HEK293T (cell line): ENCODE data around the gene PRC1.
"Not testable (repeated sequence)": the region's sequence is repeated elsewhere in the genome, so short reads cannot be mapped to it uniquely, and the experiment has no call there.

Experiments
- CTCF ChIA-PET: fragments of 350-600 bp; formaldehyde crosslinking; extraction: SDS; loops from one replicate; lab custom pipeline; 2021; ENCODE audit warnings: antibody characterized with exemption, inconsistent platforms; lab: Yijun Ruan, JAX
- POLR2A ChIA-PET: fragments of 350-600 bp; formaldehyde crosslinking; extraction: SDS; loops from one replicate; lab custom pipeline; 2020; ENCODE audit warnings: antibody characterized with exemption, inconsistent platforms; lab: Yijun Ruan, JAX
- DNase-seq: peaks from one replicate; pipeline ENCODE4 v3.0.0; 2012; ENCODE audit warnings: mixed read lengths; ENCODE audit errors: extremely low spot score
- ARNT ChIP-seq: fragments of 450-650 bp; IDR thresholded peaks from 2 replicates; pipeline ENCODE4 v1.6.1; 2017; ENCODE audit warnings: mild to moderate bottlenecking
- BHLHE40 ChIP-seq: fragments of 450-650 bp; IDR thresholded peaks from 2 replicates; pipeline ENCODE4 v1.6.1; 2016; ENCODE audit warnings: mild to moderate bottlenecking, moderate library complexity, borderline replicate concordance
- CTBP1 ChIP-seq: fragments of 450-650 bp; IDR thresholded peaks from 2 replicates; pipeline ENCODE4 v1.6.1; 2016; ENCODE audit warnings: borderline replicate concordance
- ELF4 ChIP-seq: fragments of 450-650 bp; IDR thresholded peaks from 2 replicates; pipeline ENCODE4 v1.6.1; 2017; ENCODE audit warnings: antibody characterized with exemption
- FOXA1 ChIP-seq: fragments of 450-650 bp; IDR thresholded peaks from 2 replicates; pipeline ENCODE4 v1.6.1; 2016; ENCODE audit warnings: mild to moderate bottlenecking
- FOXK2 ChIP-seq: fragments of 450-650 bp; IDR thresholded peaks from 2 replicates; pipeline ENCODE4 v1.6.1; 2016; ENCODE audit warnings: mild to moderate bottlenecking
- FOXM1 ChIP-seq: fragments of 450-650 bp; IDR thresholded peaks from 2 replicates; pipeline ENCODE4 v1.6.1; 2017; ENCODE audit warnings: mild to moderate bottlenecking, borderline replicate concordance
- HDGF ChIP-seq: fragments of 450-650 bp; IDR thresholded peaks from 2 replicates; pipeline ENCODE4 v1.6.1; 2017; ENCODE audit warnings: antibody characterized with exemption, borderline replicate concordance
- L3MBTL2 ChIP-seq: fragments of 450-650 bp; conservative IDR thresholded peaks from 2 replicates; pipeline ENCODE4 v1.6.1; 2016; ENCODE audit warnings: mild to moderate bottlenecking
- LEF1 ChIP-seq: fragments of 450-650 bp; IDR thresholded peaks from 2 replicates; pipeline ENCODE4 v1.6.1; 2017; ENCODE audit warnings: mild to moderate bottlenecking, borderline replicate concordance
- NFRKB ChIP-seq: fragments of 450-650 bp; IDR thresholded peaks from 2 replicates; pipeline ENCODE4 v1.6.1; 2016; ENCODE audit warnings: mild to moderate bottlenecking, moderate library complexity
- SP1 ChIP-seq: fragments of 450-650 bp; IDR thresholded peaks from 2 replicates; pipeline ENCODE4 v1.6.1; 2017
- SUZ12 ChIP-seq: fragments of 450-650 bp; IDR thresholded peaks from 2 replicates; pipeline ENCODE4 v1.6.1; 2016; ENCODE audit warnings: mild to moderate bottlenecking
- TARDBP ChIP-seq: fragments of 450-650 bp; IDR thresholded peaks from 2 replicates; pipeline ENCODE4 v1.6.1; 2016
- ZNF384 ChIP-seq: fragments of 450-650 bp; IDR thresholded peaks from 2 replicates; pipeline ENCODE4 v1.6.1; 2016
- TF ChIP-seq, protein P1 (sequence below): fragments of 450-650 bp; IDR thresholded peaks from 2 replicates; pipeline ENCODE4 v1.6.1; 2016

PRC1 gene

DNA sequence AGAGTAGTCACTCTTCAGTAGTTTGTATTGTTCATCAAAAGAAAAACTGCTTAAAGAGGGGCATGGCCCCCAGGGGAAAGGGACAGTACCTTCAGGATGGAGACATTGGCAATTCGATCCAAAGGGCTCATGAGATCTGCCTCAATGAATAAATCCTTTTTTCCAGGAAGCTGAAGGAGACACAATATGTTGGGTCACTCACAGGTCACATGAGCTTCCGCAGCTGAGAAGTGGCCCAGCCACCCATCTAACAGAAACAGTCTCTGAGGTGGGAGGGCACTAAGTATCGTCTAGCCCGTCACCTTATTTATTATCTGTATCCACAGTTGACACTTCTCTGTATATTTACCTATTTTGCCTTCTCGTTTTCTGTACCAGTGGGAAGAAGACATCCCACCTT is 23.4 kb upstream of the PRC1 start:
- no peak for DNase-seq
- ChIA-PET CTCF (interaction anchor here (0.6 kb wide), 2 partner anchors 62 to 1840 kb away, joined by 3 read pairs; no protein-coding TSS in a partner anchor), POLR2A (interaction anchor here (0.6 kb wide), 1 partner anchor 49 kb away, joined by 4 read pairs; no protein-coding TSS in a partner anchor)
- no peak for TF ChIP-seq ZNF384
- TF ChIP-seq BHLHE40 = no peak
- TF ChIP-seq FOXM1 = no peak
- no peak for TF ChIP-seq SP1
- TF ChIP-seq TARDBP = no peak
- TF ChIP-seq LEF1 = no peak
- no peak for TF ChIP-seq FOXA1
- TF ChIP-seq SUZ12 = no peak
- TF ChIP-seq FOXK2 = no peak
- no peak for TF ChIP-seq NFRKB
- TF ChIP-seq, protein P1, sequence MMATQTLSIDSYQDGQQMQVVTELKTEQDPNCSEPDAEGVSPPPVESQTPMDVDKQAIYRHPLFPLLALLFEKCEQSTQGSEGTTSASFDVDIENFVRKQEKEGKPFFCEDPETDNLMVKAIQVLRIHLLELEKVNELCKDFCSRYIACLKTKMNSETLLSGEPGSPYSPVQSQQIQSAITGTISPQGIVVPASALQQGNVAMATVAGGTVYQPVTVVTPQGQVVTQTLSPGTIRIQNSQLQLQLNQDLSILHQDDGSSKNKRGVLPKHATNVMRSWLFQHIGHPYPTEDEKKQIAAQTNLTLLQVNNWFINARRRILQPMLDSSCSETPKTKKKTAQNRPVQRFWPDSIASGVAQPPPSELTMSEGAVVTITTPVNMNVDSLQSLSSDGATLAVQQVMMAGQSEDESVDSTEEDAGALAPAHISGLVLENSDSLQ = no peak
- no peak for TF ChIP-seq L3MBTL2
- no peak for TF ChIP-seq ELF4
- TF ChIP-seq ARNT = no peak
- no peak for TF ChIP-seq HDGF
- no peak for TF ChIP-seq CTBP1

DNA sequence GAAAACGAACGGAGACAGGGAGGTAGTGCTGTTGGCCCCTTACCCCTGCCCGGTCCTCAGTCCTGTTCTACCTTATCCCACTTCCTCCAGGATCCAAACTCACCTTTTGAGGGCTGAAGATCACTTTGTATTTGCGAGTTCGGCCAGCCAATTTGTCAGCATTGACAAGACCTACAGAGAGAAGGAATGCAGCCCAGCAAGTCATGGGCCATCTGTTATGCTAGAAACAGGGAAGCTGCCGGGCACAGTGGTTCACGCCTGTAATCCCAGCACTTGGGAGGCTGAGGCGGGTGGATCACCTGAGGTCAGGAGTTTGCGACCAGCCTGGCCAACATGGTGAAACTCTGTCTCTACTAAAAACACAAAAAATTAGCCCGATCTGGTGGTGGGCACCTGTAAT is 19.4 kb upstream of the PRC1 start:
- DNase-seq, CTCF ChIA-PET: not testable (repeated sequence)
- POLR2A ChIA-PET = interaction anchor here (1.6 to 3.5 kb wide), 3 partner anchors 8 to 19 kb away, joined by 4 to 13 read pairs (median 9); partner anchors contain the start of genes PRC1 and VPS33B

- CTCF ChIA-PET = no interaction called here
- DNase-seq = no peak
- TF ChIP-seq, protein P1 = no peak
- TF ChIP-seq ZNF384 (no peak), LEF1 (no peak), CTBP1 (no peak), ARNT (no peak), ELF4 (no peak), SP1 (no peak), NFRKB (no peak), BHLHE40 (no peak), TARDBP (no peak), FOXK2 (no peak), HDGF (no peak)
- POLR2A ChIA-PET = interaction anchor here (1.2 kb wide), 1 partner anchor 15 kb away, joined by 4 read pairs; the partner anchor contains the start of gene VPS33B
Measured at GRCh38 chr15:91007266-91007665, 12.9 kb upstream of the PRC1 start.

DNA sequence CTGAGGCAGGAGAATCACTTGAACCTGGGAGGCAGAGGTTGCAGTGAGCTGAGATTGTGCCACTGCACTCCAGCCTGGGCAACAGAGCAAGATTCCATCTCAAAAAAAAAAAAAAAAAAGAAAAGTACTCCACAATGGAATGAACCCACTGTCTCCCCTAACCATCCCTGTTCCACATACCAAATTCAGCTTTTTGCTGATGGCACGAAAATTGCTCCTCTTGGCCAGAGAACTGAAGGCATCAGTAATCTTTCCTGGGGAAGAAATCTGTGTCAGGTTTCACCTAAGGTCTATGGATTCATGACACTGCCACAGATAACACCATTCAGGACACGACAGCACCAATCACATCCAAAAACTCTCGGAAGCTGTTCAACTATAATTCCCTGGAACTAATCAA is 6.9 kb upstream of the PRC1 start:
- CTCF ChIA-PET = no interaction called here
- TF ChIP-seq ARNT (no peak), FOXM1 (no peak), SUZ12 (no peak), SP1 (no peak), FOXK2 (no peak)
- POLR2A ChIA-PET = no interaction called here

GRCh38 chr15:90998737-90999136 is 4.4 kb upstream of the PRC1 start:
- TF ChIP-seq FOXK2 (no peak), L3MBTL2 (no peak), TARDBP (no peak), CTBP1 (no peak), NFRKB (no peak), ARNT (no peak)
- DNase-seq = no peak
- POLR2A ChIA-PET = no interaction called here
- CTCF ChIA-PET = no interaction called here

More for the DNA sequence above, 6.9 kb upstream of the PRC1 start:
- no peak for DNase-seq

DNA sequence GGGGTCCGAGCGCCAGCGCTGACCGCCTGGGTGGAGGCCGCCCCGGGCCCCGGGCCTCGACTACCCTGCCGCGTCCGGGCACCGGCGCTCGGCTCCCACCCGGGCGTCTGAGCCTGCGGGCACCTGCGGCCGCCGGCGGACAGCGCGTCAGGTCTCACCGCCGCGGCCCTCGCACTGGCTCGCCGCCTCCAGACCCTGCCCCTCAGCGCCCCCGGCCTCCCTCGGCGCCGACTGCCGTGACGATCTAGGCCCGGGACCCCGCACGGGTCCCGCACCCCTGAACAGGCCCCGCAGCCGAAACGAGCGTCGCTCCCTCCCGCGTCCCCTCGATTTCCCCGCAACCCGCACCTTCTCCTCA is 297 bp downstream of the PRC1 start:
- peak; percentile 39 for DNase-seq
- TF ChIP-seq CTBP1 = no peak
- TF ChIP-seq NFRKB = no peak
- no peak for TF ChIP-seq FOXK2
- TF ChIP-seq SP1 = no peak
- no peak for TF ChIP-seq TARDBP
- TF ChIP-seq L3MBTL2 = no peak
- TF ChIP-seq SUZ12 = no peak
- no peak for TF ChIP-seq HDGF
- TF ChIP-seq LEF1 = no peak
- TF ChIP-seq FOXA1 = no peak
- no peak for TF ChIP-seq ELF4
- no peak for TF ChIP-seq ZNF384
- TF ChIP-seq, protein P1 = no peak
- TF ChIP-seq BHLHE40 = no peak
- CTCF ChIA-PET = interaction anchor here (1.0 kb wide), 1 partner anchor 38 kb away, joined by 3 read pairs; no protein-coding TSS in a partner anchor
- POLR2A ChIA-PET = interaction anchor here (0.5 to 1.2 kb wide), 20 partner anchors 9 to 237 kb away, joined by 3 to 12 read pairs (median 4); partner anchors contain the start of genes HDDC3, UNC45A and VPS33B
